Measurements from ENCODE around the gene RASA3. TPM values are rescaled to one million over a fixed set of nuclear protein-coding genes. Genes with fewer than 3 reads are reported as not detected.

RASA3 gene
- total RNA-seq, 1 experiment from 2014 or later = 18.6 TPM

- no peak overlapping the region for H2AFZ ChIP-seq (ENCODE audit: low read depth, low read length, poor library complexity, severe bottlenecking)
- H3K9me2 ChIP-seq (ENCODE audit: insufficient read depth) = no peaks in the 10 kb centered on the region
- peak overlapping the region; percentile 76 for H3K4me2 ChIP-seq (ENCODE audit: low read length)
- H3K4me3 ChIP-seq (replicated peaks in 1 of 2; ENCODE audit: low read depth in 1 of 2, low read length in 2 of 2) = peak overlapping the region in 1 of 2 experiments; percentile 43; a peak in 1 of 4 replicates
- H3K4me1 ChIP-seq (ENCODE audit: control insufficient read depth in 1 of 2, insufficient read depth in 2 of 2, low read length in 2 of 2) = peaks cover 4 to 39% of the 10 kb centered on the region in 2 experiments; a peak in 3 of 4 replicates
- no peak overlapping the region for H3K27ac ChIP-seq (ENCODE audit: low read depth, low read length)
- RAD21 ChIA-PET (ENCODE audit: low non-redundant PET in 1 of 2, low total read pairs in 2 of 2, uncharacterized antibody in 2 of 2, unreplicated experiment in 2 of 2) = no interaction called here
- TF ChIP-seq YY1 (IDR thresholded peaks at IDR 0.05; ENCODE audit: extremely low read depth, insufficient replicate concordance, low read depth, low read length) = no peak
- CTCF ChIA-PET = no interaction called here
- H3K27me3 ChIP-seq (ENCODE audit: insufficient read depth, low read length) = no peaks in the 10 kb centered on the region
- intact Hi-C loops (cut with micrococcal nuclease) = no loop called here
- H4K20me1 ChIP-seq (ENCODE audit: insufficient read depth) = no peaks in the 10 kb centered on the region
- H3K79me2 ChIP-seq (ENCODE audit: insufficient read depth, low read length) = peaks cover 67% of the 10 kb centered on the region
- no peaks in the 10 kb centered on the region for H3K36me3 ChIP-seq (ENCODE audit: control insufficient read depth in 1 of 2, insufficient read depth in 2 of 2, low read length in 2 of 2)
- H3K9ac ChIP-seq (ENCODE audit: low read length) = peak overlapping the region; percentile 57; the same call in 1 of the 2 replicates
- BruUV-seq (replicated peaks) = no TSS peak
- H3K9me3 ChIP-seq (ENCODE audit: control insufficient read depth in 1 of 2, insufficient read depth in 1 of 2, low read depth in 1 of 2, low read length in 2 of 2) = no peaks in the 10 kb centered on the region
- POLR2A ChIA-PET = no interaction called here
- ATAC-seq = no peak
- DNase-seq (ENCODE audit: low read depth, low spot score) = no peak
Measured at GRCh38 chr13:114118511-114119123, 13.8 kb downstream of the RASA3 start.

GRCh38 chr13:114118086-114118485 is 14.3 kb downstream of the RASA3 start:
- H3K79me2 ChIP-seq (ENCODE audit: insufficient read depth, low read length) = peaks cover 66% of the 10 kb centered on the region
- H3K9me2 ChIP-seq (ENCODE audit: insufficient read depth) = no peaks in the 10 kb centered on the region
- H3K27ac ChIP-seq (ENCODE audit: low read depth, low read length) = no peak overlapping the region
- H3K9ac ChIP-seq (ENCODE audit: low read length) = no peak overlapping the region
- DNase-seq (ENCODE audit: low read depth, low spot score) = no peak
- no peaks in the 10 kb centered on the region for H4K20me1 ChIP-seq (ENCODE audit: insufficient read depth)
- H3K36me3 ChIP-seq (ENCODE audit: control insufficient read depth in 1 of 2, insufficient read depth in 2 of 2, low read length in 2 of 2) = no peaks in the 10 kb centered on the region
- H3K9me3 ChIP-seq (ENCODE audit: control insufficient read depth in 1 of 2, insufficient read depth in 1 of 2, low read depth in 1 of 2, low read length in 2 of 2) = no peaks in the 10 kb centered on the region
- POLR2A ChIA-PET = no interaction called here
- no peak overlapping the region for H3K4me2 ChIP-seq (ENCODE audit: low read length)
- H3K27me3 ChIP-seq (ENCODE audit: insufficient read depth, low read length) = no peaks in the 10 kb centered on the region
- CTCF ChIA-PET = no interaction called here
- RAD21 ChIA-PET (ENCODE audit: low non-redundant PET in 1 of 2, low total read pairs in 2 of 2, uncharacterized antibody in 2 of 2, unreplicated experiment in 2 of 2) = no interaction called here
- no TSS peak for BruUV-seq (replicated peaks)
- ATAC-seq = no peak
- no peak overlapping the region for H2AFZ ChIP-seq (ENCODE audit: low read depth, low read length, poor library complexity, severe bottlenecking)
- intact Hi-C loops (cut with micrococcal nuclease) = no loop called here
- H3K4me1 ChIP-seq (ENCODE audit: control insufficient read depth in 1 of 2, insufficient read depth in 2 of 2, low read length in 2 of 2) = peaks cover 4 to 39% of the 10 kb centered on the region in 2 experiments; a peak in 3 of 4 replicates
- no peak overlapping the region for H3K4me3 ChIP-seq (replicated peaks in 1 of 2; ENCODE audit: low read depth in 1 of 2, low read length in 2 of 2)
- TF ChIP-seq ZNF274 (IDR thresholded peaks at IDR 0.05; ENCODE audit: low read depth, low read length) (no peak), REST (IDR thresholded peaks at IDR 0.05; ENCODE audit: low read depth) (no peak), CBX3 (IDR thresholded peaks at IDR 0.05; ENCODE audit: low read depth) (no peak), CEBPB (IDR thresholded peaks at IDR 0.05; ENCODE audit: low read depth) (no peak), CTCF (IDR thresholded peaks at IDR 0.05 in 2 of 3, conservative IDR thresholded peaks at IDR 0.05 in 1 of 3; ENCODE audit: borderline replicate concordance in 1 of 3, insufficient read depth in 1 of 3, low read depth in 2 of 3, low read length in 2 of 3) (no peak), ZFX (IDR thresholded peaks at IDR 0.05) (no peak), TCF7L2 (IDR thresholded peaks at IDR 0.05; ENCODE audit: borderline replicate concordance, extremely low read depth, insufficient read depth, insufficient read length) (no peak), ZBTB33 (IDR thresholded peaks at IDR 0.05; ENCODE audit: extremely low read depth, insufficient replicate concordance, low read length) (no peak), YY1 (IDR thresholded peaks at IDR 0.05; ENCODE audit: extremely low read depth, insufficient replicate concordance, low read depth, low read length) (no peak), EZH2phosphoT487 (IDR thresholded peaks at IDR 0.05; ENCODE audit: borderline replicate concordance) (no peak), EZH2 (IDR thresholded peaks at IDR 0.05) (no peak)

Measured in HCT116 (cell line).